A549 (cell line): ENCODE data around the gene COLEC12. TPM values are rescaled to one million over a fixed set of nuclear protein-coding genes. Genes with fewer than 3 reads are reported as not detected.

ENCODE experiments used
- ATAC-seq, 2 experiments: fragments of 200-7000 bp in 1 of 2; fragments of >200 bp in 1 of 2; cut with Nextera tagmentation in 1 of 2; cut with Tn5 transposase in 1 of 2; 3 replicates each; pipeline versions ENCODE4 v1.8.0 to v1.9.1; 2018 to 2020; ENCODE audit warnings: mild to moderate bottlenecking in 1 of 2, moderate library complexity in 1 of 2
- CTCF ChIA-PET: fragments of 300-600 bp; sonication (Branson Sonifier 250); formaldehyde crosslinking; extraction: SDS; loops from one replicate; lab custom pipeline; 2021; ENCODE audit warnings: antibody characterized with exemption, inconsistent platforms; lab: Yijun Ruan, JAX
- POLR2A ChIA-PET: fragments of 350-600 bp; formaldehyde crosslinking; extraction: SDS; loops from one replicate; lab custom pipeline; 2021; ENCODE audit warnings: antibody characterized with exemption, inconsistent platforms; lab: Yijun Ruan, JAX
- DNase-seq, 2 experiments: peaks; one replicate each; pipeline versions ENCODE4 v3.0.0 to v3.0.0-alpha.2; 2011 to 2016; ENCODE audit warnings: low read depth in 1 of 2, low spot score in 1 of 2
- FAIRE-seq: peaks from 2 replicates; lab custom pipeline; 2011; peaks lifted over from hg19 to GRCh38; lab: Jason Lieb, UNC
- H3K27ac ChIP-seq, 2 experiments: fragments of >200 bp; sonication (Bioruptor Twin); formaldehyde crosslinking; 3 replicates each; pipeline ENCODE4 v1.5.1; 2016 to 2017
- H3K4me1 ChIP-seq: fragments of >200 bp; sonication (Bioruptor Twin); formaldehyde crosslinking; 3 replicates; pipeline ENCODE4 v1.6.1; 2016
- H3K4me2 ChIP-seq: fragments of >200 bp; sonication (Bioruptor Twin); formaldehyde crosslinking; 3 replicates; pipeline ENCODE4 v1.6.1; 2016
- H3K4me3 ChIP-seq: fragments of >200 bp; sonication (Bioruptor Twin); formaldehyde crosslinking; 3 replicates; pipeline ENCODE4 v1.5.1; 2016
- H3K9me3 ChIP-seq: fragments of >200 bp; sonication (Bioruptor Twin); formaldehyde crosslinking; 3 replicates; pipeline ENCODE4 v1.6.1; 2016
- BHLHE40 ChIP-seq: IDR thresholded peaks from 2 replicates; pipeline ENCODE4 v1.6.1; 2012; ENCODE audit warnings: low read depth, low read length, inconsistent platforms
- CBX2 ChIP-seq: fragments of 200-600 bp; sonication (generic); IDR thresholded peaks from 2 replicates; pipeline ENCODE4 v1.6.1; 2016; ENCODE audit warnings: low read depth, mild to moderate bottlenecking, borderline replicate concordance
- CBX8 ChIP-seq: fragments of 200-600 bp; sonication (generic); IDR thresholded peaks from 2 replicates; pipeline ENCODE4 v1.6.1; 2016
- CEBPB ChIP-seq, 2 experiments: fragments of >200 bp in 1 of 2; sonication (Bioruptor Twin) in 1 of 2; formaldehyde crosslinking in 1 of 2; IDR thresholded peaks; 2 replicates each; pipeline ENCODE4 v1.6.1; 2012 to 2016
- EP300 ChIP-seq, 2 experiments: fragments of >200 bp; sonication (Bioruptor Twin); formaldehyde crosslinking; IDR thresholded peaks; 2 replicates in 1 of 2; 3 replicates in 1 of 2; pipeline ENCODE4 v1.6.1; 2016 to 2017
- ESRRA ChIP-seq: fragments of 150-350 bp; IDR thresholded peaks from 2 replicates; pipeline ENCODE4 v1.6.1; 2014; ENCODE audit warnings: mild to moderate bottlenecking, low read length, borderline replicate concordance
- FOSB ChIP-seq: fragments of 250-450 bp; sonication (Bioruptor Pico); IDR thresholded peaks from 2 replicates; pipeline ENCODE4 v1.5.0; 2020; ENCODE audit warnings: mild to moderate bottlenecking, moderate library complexity
- FOSL2 ChIP-seq, 2 experiments: fragments of 450-650 bp in 1 of 2; fragments of >200 bp in 1 of 2; sonication (Bioruptor Twin) in 1 of 2; formaldehyde crosslinking; IDR thresholded peaks; 2 replicates each; pipeline versions ENCODE4 v1.5.0 to v1.6.1; 2016 to 2020; ENCODE audit warnings: mild to moderate bottlenecking in 1 of 2, moderate library complexity in 1 of 2
- FOXS1 ChIP-seq: fragments of 250-450 bp; sonication (Bioruptor Pico); IDR thresholded peaks from 2 replicates; pipeline ENCODE4 v1.5.0; 2020; ENCODE audit warnings: mild to moderate bottlenecking, moderate library complexity
- GATA3 ChIP-seq: IDR thresholded peaks from 2 replicates; pipeline ENCODE4 v1.6.1; 2012; ENCODE audit warnings: borderline replicate concordance
- HMGXB4 ChIP-seq: fragments of 250-450 bp; sonication (Bioruptor Pico); IDR thresholded peaks from 2 replicates; pipeline ENCODE4 v1.5.0; 2021; ENCODE audit warnings: mild to moderate bottlenecking, moderate library complexity, borderline replicate concordance
- HOXB13 ChIP-seq: fragments of 250-450 bp; sonication (Bioruptor Pico); IDR thresholded peaks from 2 replicates; pipeline ENCODE4 v1.5.0; 2020; ENCODE audit warnings: low read depth, mild to moderate bottlenecking, moderate library complexity
- JUN ChIP-seq, 2 experiments: fragments of >200 bp; sonication (Bioruptor Twin); formaldehyde crosslinking; IDR thresholded peaks; 2 replicates in 1 of 2; 3 replicates in 1 of 2; pipeline ENCODE4 v1.6.1; 2016 to 2017
- KDM1A ChIP-seq: fragments of 200-600 bp; sonication (generic); IDR thresholded peaks from 2 replicates; pipeline ENCODE4 v1.6.1; 2016; ENCODE audit warnings: low read depth, mild to moderate bottlenecking
- MAFK ChIP-seq: fragments of 450-650 bp; IDR thresholded peaks from 2 replicates; pipeline ENCODE4 v1.6.1; 2014; ENCODE audit not compliant: partially characterized antibody
- MAZ ChIP-seq: fragments of 150-350 bp; IDR thresholded peaks from 2 replicates; pipeline ENCODE4 v1.6.1; 2014; ENCODE audit warnings: antibody characterized with exemption, low read depth, low read length, borderline replicate concordance
- PBX3 ChIP-seq: IDR thresholded peaks from 2 replicates; pipeline ENCODE4 v1.6.1; 2012
- PHF8 ChIP-seq: fragments of 200-600 bp; sonication (generic); IDR thresholded peaks from 2 replicates; pipeline ENCODE4 v1.6.1; 2016; ENCODE audit warnings: low read depth, mild to moderate bottlenecking, antibody characterized with exemption, moderate library complexity, borderline replicate concordance
- POLR2A ChIP-seq: IDR thresholded peaks from 2 replicates; pipeline ENCODE4 v1.6.1; 2012; ENCODE audit warnings: mild to moderate bottlenecking, low read length
- POLR2AphosphoS2 ChIP-seq: conservative IDR thresholded peaks from 2 replicates; pipeline ENCODE4 v1.6.1; 2012; ENCODE audit warnings: low read length, improper control_type of control experiment, inconsistent platforms
- RCOR1 ChIP-seq: fragments of 150-350 bp; IDR thresholded peaks from 2 replicates; pipeline ENCODE4 v1.6.1; 2014; ENCODE audit warnings: antibody characterized with exemption, low read length, low read depth
- REST ChIP-seq: fragments of 200-600 bp; sonication (generic); IDR thresholded peaks from 2 replicates; pipeline ENCODE4 v1.6.1; 2016; ENCODE audit warnings: antibody characterized with exemption, mild to moderate bottlenecking, moderate library complexity
- RFX5 ChIP-seq: fragments of 450-650 bp; IDR thresholded peaks from 2 replicates; pipeline ENCODE4 v1.7.1; 2014; ENCODE audit warnings: antibody characterized with exemption, mild to moderate bottlenecking, moderate library complexity
- RNF2 ChIP-seq: fragments of 200-600 bp; sonication (generic); IDR thresholded peaks from 2 replicates; pipeline ENCODE4 v1.6.1; 2016; ENCODE audit warnings: low read depth, mild to moderate bottlenecking, antibody characterized with exemption, moderate library complexity, borderline replicate concordance
- ZC3H11A ChIP-seq: fragments of 450-650 bp; IDR thresholded peaks from 2 replicates; pipeline ENCODE4 v1.6.1; 2014; ENCODE audit warnings: antibody characterized with exemption, mild to moderate bottlenecking
- WGBS: methylation state at CpG from one replicate; pipeline ENCODE4 v1.1.6; 2017; ENCODE audit errors: missing lambda C conversion rate; 5-methylcytosine and 5-hydroxymethylcytosine counted together
- polyA plus RNA-seq, 4 experiments: library from polyadenylated mRNA; depleted of rRNA in 3 of 4; stranded (reverse); fragments of >200 nt; fragmentation: RNase III in 1 of 4; extraction: RNeasy Plus Mini Kit Qiagen cat#74134 plus additional on column Dnase treatment in 1 of 4; gene quantifications; 2 replicates in 3 of 4; 3 replicates in 1 of 4; pipeline ENCODE4 v1.2.3, GENCODE V29; 2011 to 2017
- TF ChIP-seq, protein P1 (sequence below): IDR thresholded peaks from 2 replicates; pipeline ENCODE4 v1.6.1; 2012
- TF ChIP-seq, protein P2 (sequence below): fragments of >200 bp; sonication (Bioruptor Twin); formaldehyde crosslinking; IDR thresholded peaks from 3 replicates; pipeline ENCODE4 v1.5.1; 2016
- TF ChIP-seq, protein P3 (sequence below): fragments of 250-450 bp; sonication (Bioruptor Pico); IDR thresholded peaks from 2 replicates; pipeline ENCODE4 v1.5.0; 2020; ENCODE audit warnings: low read depth, mild to moderate bottlenecking, moderate library complexity

COLEC12 gene
- polyA plus RNA-seq, 2 of the 4 experiments (the other 2 are of a cell fraction): 0.01 TPM; not detected in 1

GRCh38 chr18:313931-314330, 186.6 kb downstream of the COLEC12 start:
- CTCF ChIA-PET: interaction anchor here (0.6 kb wide), 1 partner anchor 157 kb away, joined by 3 read pairs; no protein-coding TSS in a partner anchor
- Histone ChIP-seq H3K27ac (no peak overlapping the region), H3K4me2 (no peak overlapping the region), H3K4me3 (no peak overlapping the region), H3K9me3 (no peaks in the 10 kb centered on the region), H3K4me1 (no peaks in the 10 kb centered on the region)
- POLR2A ChIA-PET: no interaction called here
- no peak for DNase-seq
- FAIRE-seq: no peak
- TF ChIP-seq FOXS1 (CRISPR knock-in tag) (no peak), CBX8 (no peak), HOXB13 (no peak), FOSB (CRISPR knock-in tag) (no peak), RFX5 (no peak), RCOR1 (no peak), JUN (IDR thresholded peaks at IDR 0.05) (no peak), MAZ (no peak), CBX2 (no peak), MAFK (no peak)
- TF ChIP-seq, protein P1, sequence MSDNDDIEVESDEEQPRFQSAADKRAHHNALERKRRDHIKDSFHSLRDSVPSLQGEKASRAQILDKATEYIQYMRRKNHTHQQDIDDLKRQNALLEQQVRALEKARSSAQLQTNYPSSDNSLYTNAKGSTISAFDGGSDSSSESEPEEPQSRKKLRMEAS: no peak
- TF ChIP-seq, protein P2, sequence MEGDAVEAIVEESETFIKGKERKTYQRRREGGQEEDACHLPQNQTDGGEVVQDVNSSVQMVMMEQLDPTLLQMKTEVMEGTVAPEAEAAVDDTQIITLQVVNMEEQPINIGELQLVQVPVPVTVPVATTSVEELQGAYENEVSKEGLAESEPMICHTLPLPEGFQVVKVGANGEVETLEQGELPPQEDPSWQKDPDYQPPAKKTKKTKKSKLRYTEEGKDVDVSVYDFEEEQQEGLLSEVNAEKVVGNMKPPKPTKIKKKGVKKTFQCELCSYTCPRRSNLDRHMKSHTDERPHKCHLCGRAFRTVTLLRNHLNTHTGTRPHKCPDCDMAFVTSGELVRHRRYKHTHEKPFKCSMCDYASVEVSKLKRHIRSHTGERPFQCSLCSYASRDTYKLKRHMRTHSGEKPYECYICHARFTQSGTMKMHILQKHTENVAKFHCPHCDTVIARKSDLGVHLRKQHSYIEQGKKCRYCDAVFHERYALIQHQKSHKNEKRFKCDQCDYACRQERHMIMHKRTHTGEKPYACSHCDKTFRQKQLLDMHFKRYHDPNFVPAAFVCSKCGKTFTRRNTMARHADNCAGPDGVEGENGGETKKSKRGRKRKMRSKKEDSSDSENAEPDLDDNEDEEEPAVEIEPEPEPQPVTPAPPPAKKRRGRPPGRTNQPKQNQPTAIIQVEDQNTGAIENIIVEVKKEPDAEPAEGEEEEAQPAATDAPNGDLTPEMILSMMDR: no peak
- TF ChIP-seq, protein P3, sequence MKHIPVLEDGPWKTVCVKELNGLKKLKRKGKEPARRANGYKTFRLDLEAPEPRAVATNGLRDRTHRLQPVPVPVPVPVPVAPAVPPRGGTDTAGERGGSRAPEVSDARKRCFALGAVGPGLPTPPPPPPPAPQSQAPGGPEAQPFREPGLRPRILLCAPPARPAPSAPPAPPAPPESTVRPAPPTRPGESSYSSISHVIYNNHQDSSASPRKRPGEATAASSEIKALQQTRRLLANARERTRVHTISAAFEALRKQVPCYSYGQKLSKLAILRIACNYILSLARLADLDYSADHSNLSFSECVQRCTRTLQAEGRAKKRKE (CRISPR knock-in tag): no peak
- no peak for ATAC-seq

DNA sequence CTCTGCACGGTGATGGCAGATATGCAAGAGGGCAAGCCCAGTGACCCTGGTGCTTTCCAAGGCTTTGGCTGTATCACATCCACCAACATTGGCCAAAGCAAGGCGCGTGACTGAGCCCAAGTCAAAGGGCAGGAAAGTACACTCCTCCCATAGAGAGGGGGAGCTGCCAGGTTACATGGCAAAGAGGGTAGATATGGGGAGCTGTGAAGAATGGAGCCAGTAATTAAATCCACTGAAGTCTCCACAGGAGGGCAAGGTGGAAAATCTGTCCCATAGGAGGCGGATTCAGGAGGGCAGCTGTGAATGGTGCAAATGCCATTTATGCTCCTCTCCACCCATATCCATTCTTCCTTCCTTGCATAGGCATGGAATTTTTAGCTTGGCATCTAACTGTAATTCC, 188.1 kb downstream of the COLEC12 start:
- FAIRE-seq (no peak), DNase-seq (no peak)
- H3K4me1 ChIP-seq: no peaks in the 10 kb centered on the region
- H3K4me2 ChIP-seq: no peak overlapping the region
- no peaks in the 10 kb centered on the region for H3K9me3 ChIP-seq
- H3K4me3 ChIP-seq: no peak overlapping the region
- POLR2A ChIA-PET: no interaction called here
- H3K27ac ChIP-seq: no peak overlapping the region
- TF ChIP-seq FOSL2 (IDR thresholded peaks at IDR 0.05) (no peak), FOSL2 (CRISPR knock-in tag; IDR thresholded peaks at IDR 0.05) (no peak), POLR2AphosphoS2 (no peak), CBX2 (no peak), RFX5 (no peak), REST (no peak), POLR2A (no peak), ZC3H11A (no peak), BHLHE40 (no peak), GATA3 (no peak), CEBPB (IDR thresholded peaks at IDR 0.05) (no peak), RNF2 (no peak), PHF8 (no peak), ESRRA (no peak), EP300 (IDR thresholded peaks at IDR 0.05) (no peak), KDM1A (no peak), FOXS1 (CRISPR knock-in tag) (no peak), HMGXB4 (CRISPR knock-in tag) (no peak), PBX3 (no peak), MAZ (no peak)
- TF ChIP-seq, all 56 proteins: peak for 0
- no peak for ATAC-seq
- 0% methylated on average over 1 of the region's 4 CpGs for WGBS
- CTCF ChIA-PET: no interaction called here
